ENCODE results near the gene RAB6A. TPM values are rescaled to one million over a fixed set of nuclear protein-coding genes. Genes with fewer than 3 reads are reported as not detected.
A peak's percentile ranks its signal among the peaks of the same experiment; 100 is the strongest.
"Not testable (repeated sequence)": the region's sequence is repeated elsewhere in the genome, so short reads cannot be mapped to it uniquely, and the experiment has no call there.

The RAB6A gene
- total RNA-seq, 6 donors from 2014 or later, result 63.9 to 161 (median 136) TPM

DNA sequence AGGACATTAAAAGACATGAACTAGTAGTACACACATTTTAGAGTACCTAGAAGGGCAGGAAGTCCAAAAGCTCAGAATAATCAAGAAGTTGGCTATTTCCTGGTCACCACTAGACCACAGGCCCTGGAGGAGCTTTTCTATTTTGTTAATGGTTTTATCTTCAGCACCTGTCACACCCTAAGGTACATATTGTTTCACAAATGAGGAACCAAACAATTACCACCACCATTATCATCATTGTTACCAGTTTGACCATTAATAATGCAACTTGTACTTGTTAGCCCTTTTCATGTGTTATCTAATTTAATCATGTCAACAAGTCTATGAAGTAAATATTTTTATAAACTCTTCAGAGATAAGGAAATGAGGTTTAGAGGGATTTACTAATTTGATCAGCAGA lies 31.7 kb upstream of the RAB6A start:
- H3K36me3 ChIP-seq, result peaks cover 0 to 18% (median 10%) of the 10 kb centered on the region in 4 donors
- H3K4me1 ChIP-seq, result peaks cover 0 to 15% (median 7%) of the 10 kb centered on the region in 4 donors
- no peak for DNase-seq
- ATAC-seq (ENCODE audit: low FRiP score in 2 of 2), result no peak
- peaks cover 0 to 4% (median 0%) of the 10 kb centered on the region in 4 donors for H3K9me3 ChIP-seq
- no peaks in the 10 kb centered on the region for H3K27me3 ChIP-seq
- no peak overlapping the region for H3K4me3 ChIP-seq
- H3K27ac ChIP-seq, result no peak overlapping the region
- no peak for TF ChIP-seq POLR2A (IDR thresholded peaks at IDR 0.05)
- TF ChIP-seq, protein P1, sequence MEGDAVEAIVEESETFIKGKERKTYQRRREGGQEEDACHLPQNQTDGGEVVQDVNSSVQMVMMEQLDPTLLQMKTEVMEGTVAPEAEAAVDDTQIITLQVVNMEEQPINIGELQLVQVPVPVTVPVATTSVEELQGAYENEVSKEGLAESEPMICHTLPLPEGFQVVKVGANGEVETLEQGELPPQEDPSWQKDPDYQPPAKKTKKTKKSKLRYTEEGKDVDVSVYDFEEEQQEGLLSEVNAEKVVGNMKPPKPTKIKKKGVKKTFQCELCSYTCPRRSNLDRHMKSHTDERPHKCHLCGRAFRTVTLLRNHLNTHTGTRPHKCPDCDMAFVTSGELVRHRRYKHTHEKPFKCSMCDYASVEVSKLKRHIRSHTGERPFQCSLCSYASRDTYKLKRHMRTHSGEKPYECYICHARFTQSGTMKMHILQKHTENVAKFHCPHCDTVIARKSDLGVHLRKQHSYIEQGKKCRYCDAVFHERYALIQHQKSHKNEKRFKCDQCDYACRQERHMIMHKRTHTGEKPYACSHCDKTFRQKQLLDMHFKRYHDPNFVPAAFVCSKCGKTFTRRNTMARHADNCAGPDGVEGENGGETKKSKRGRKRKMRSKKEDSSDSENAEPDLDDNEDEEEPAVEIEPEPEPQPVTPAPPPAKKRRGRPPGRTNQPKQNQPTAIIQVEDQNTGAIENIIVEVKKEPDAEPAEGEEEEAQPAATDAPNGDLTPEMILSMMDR (IDR thresholded peaks at IDR 0.05), result no peak
- TF ChIP-seq POLR2AphosphoS5 (IDR thresholded peaks at IDR 0.05), result no peak
- TF ChIP-seq EP300 (IDR thresholded peaks at IDR 0.05), result no peak

DNA sequence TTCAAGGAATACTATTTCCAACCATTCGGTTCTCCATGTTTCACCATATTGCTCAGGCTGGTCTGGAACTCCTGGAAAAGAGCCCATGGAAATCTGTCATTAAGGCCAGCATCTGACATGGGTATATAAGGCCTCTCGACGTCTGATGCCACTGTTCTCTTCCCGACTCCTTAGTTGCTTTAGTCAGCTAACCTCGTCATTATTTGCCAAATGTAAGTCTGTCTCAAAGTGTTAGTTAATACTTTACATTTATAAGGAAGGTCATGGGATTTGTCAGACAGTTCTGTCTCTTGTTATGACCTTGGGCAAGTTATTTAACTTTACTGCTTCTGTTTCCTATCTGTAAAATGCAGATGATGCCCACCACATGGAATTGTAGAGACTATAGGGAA lies 28.4 kb upstream of the RAB6A start:
- H3K4me1 ChIP-seq, result peaks cover 8 to 22% (median 12%) of the 10 kb centered on the region in 4 donors
- no peak for DNase-seq
- peaks cover 0 to 3% (median 0%) of the 10 kb centered on the region in 4 donors for H3K36me3 ChIP-seq
- WGBS, 2 donors, result 62 to 76% methylated on average over 5 of the region's 5 CpGs
- H3K27me3 ChIP-seq, result no peaks in the 10 kb centered on the region
- H3K27ac ChIP-seq, result no peak overlapping the region
- H3K9me3 ChIP-seq, result peaks cover 0 to 4% (median 0%) of the 10 kb centered on the region in 4 donors
- TF ChIP-seq POLR2A (IDR thresholded peaks at IDR 0.05), result no peak
- TF ChIP-seq, protein P1 (IDR thresholded peaks at IDR 0.05), result no peak
- no peak for TF ChIP-seq EP300 (IDR thresholded peaks at IDR 0.05)
- no peak for TF ChIP-seq POLR2AphosphoS5 (IDR thresholded peaks at IDR 0.05)
- H3K4me3 ChIP-seq, result no peak overlapping the region
- no peak for ATAC-seq (ENCODE audit: low FRiP score in 2 of 2)

DNA sequence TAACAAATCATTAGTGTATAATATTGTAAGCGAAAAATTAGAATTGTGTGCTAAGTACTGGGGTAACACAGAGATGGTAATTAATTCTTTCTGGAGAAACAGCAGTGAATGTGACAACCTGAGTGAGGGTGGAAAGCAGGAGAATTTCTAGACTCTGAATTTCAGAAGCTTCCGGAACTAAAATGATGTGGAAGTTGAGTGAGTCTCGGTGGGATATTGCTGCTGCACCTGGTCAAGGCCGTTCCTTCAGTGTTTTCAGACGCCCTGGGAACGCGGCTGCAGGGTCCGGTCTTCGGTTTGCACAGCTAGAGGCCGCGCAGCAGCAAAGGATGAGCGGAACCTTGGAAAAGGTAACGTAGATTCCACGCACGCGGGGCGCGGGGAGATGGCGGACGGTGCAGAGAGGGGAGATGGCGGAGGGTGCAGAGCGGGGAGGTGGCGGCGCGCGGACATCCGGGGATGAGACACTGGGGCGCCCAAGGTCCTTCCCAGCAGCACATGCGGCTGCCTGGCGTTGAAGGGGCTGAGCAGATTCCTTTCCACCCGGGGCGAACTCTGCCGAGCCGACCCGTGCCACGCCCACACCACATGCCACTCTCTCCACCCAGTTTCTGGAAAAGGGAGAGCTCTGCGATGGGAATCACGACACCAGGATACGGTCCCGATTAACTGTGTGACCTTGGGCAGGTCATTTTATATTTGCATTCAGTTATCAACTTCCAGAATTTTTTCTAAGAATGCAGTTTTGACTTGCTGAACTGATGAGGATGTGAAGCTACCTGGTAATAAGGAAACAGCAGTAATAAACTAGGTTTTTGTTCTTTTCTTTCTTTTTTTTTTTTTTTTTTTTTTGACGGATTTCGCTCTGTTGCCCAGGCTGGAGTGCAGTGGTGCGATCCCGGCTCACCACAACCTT lies 27.0 kb upstream of the RAB6A start, which contains the start of gene MRPL48:
Gene MRPL48 (plus strand): TSS at position 232 of the 916 bp plus-strand sequence. CDS start 98 bp downstream, at position 330.
- TF ChIP-seq EP300 (IDR thresholded peaks at IDR 0.05) (no peak), POLR2A (IDR thresholded peaks at IDR 0.05) (peak in 2 of 4 donors; percentile 53 to 67), POLR2AphosphoS5 (IDR thresholded peaks at IDR 0.05) (peak; percentile 63 to 66)
- TF ChIP-seq, protein P1 (IDR thresholded peaks at IDR 0.05), result no peak
- H3K4me3 ChIP-seq, result peak within 1 kb of the TSS; percentile 67 to 81 (median 76)
- peak; percentile 91 to 96 for DNase-seq
- H3K4me1 ChIP-seq, result peaks cover 8 to 22% (median 12%) of the 10 kb centered on the region in 4 donors
- peak within 1 kb of the TSS; percentile 81 to 91 (median 86) for H3K27ac ChIP-seq
- 7 to 15% methylated on average over 17 to 44 of the region's 44 CpGs for WGBS, 2 donors
- peak; percentile 98 to 100 for ATAC-seq (ENCODE audit: low FRiP score in 2 of 2)
- peaks cover 0 to 4% (median 0%) of the 10 kb centered on the region in 4 donors for H3K9me3 ChIP-seq
- H3K27me3 ChIP-seq, result no peaks in the 10 kb centered on the region
- H3K36me3 ChIP-seq, result peaks cover 0 to 3% (median 0%) of the 10 kb centered on the region in 4 donors

DNA sequence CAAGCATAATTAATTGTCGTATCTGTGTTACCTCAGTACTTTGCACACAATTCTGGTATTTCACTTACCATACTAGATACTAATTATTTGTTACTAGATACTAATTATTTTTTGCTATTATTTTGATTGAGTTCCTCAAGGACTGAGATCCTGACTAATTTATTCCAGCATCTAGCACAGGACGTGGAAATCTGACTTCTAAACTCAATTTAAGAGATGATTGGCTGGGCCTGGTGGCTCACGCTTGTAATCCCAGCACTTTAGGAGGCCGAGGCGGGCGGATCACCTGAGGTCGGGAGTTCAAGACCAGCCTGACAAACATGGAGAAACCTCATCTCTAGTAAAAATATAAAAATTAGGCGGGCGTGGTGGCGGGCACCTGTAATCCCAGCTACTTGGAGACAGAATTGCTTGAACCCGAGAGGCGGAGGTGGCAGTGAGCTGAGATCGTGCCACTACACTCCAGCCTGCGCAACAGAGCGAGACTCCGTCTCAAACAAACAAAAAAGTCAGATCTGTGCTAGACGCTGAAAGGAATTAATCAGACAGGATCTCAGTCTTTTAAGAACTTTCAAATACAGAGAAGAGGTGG lies 26.3 kb upstream of the RAB6A start:
- ATAC-seq (ENCODE audit: low FRiP score in 2 of 2) (no peak), DNase-seq (no peak)
- H3K4me1 ChIP-seq, result peaks cover 8 to 18% (median 12%) of the 10 kb centered on the region in 4 donors
- H3K9me3 ChIP-seq, result peaks cover 0 to 4% (median 0%) of the 10 kb centered on the region in 4 donors
- H3K27ac ChIP-seq, result peak overlapping the region; percentile 81 to 91 (median 86)
- TF ChIP-seq EP300 (IDR thresholded peaks at IDR 0.05), result no peak
- TF ChIP-seq POLR2A (IDR thresholded peaks at IDR 0.05), result no peak
- TF ChIP-seq POLR2AphosphoS5 (IDR thresholded peaks at IDR 0.05), result no peak
- TF ChIP-seq, protein P1 (IDR thresholded peaks at IDR 0.05), result no peak
- peaks cover 0 to 2% (median 0%) of the 10 kb centered on the region in 4 donors for H3K36me3 ChIP-seq
- no peaks in the 10 kb centered on the region for H3K27me3 ChIP-seq
- WGBS, 2 donors, result 62 to 71% methylated on average over 17 of the region's 17 CpGs
- H3K4me3 ChIP-seq, result peak overlapping the region in 3 of 4 donors; percentile 67 to 81 (median 71)

DNA sequence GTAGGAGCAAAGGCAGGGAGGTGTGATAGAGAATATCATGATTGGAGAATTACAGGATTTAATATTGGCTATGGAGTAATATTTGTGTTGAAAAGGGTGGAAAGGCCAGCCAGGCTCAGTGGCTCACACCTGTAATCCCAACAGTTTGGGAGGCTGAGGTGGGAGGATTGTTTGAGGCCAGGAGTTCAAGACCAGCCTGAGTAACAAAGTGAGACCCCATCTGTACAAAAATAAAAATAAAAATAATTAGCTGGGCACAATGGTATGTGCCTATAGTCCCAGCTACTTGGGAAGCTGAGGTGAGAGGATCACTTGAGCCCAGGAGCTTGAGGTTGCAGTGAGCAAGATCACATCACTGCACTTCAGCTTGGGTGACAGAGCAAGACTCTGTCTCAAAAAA lies 24.6 kb upstream of the RAB6A start:
- not testable (repeated sequence) for H3K4me3 ChIP-seq; H3K27me3 ChIP-seq; DNase-seq; ATAC-seq (ENCODE audit: low FRiP score in 2 of 2); H3K36me3 ChIP-seq; H3K9me3 ChIP-seq; H3K27ac ChIP-seq
- peaks cover 8 to 18% (median 12%) of the 10 kb centered on the region in 4 donors for H3K4me1 ChIP-seq
